NCI-H345 treated with DMSO at 0.1 percent for 48 hours (cell line): ENCODE measurements around the gene PLEKHG4B.
"Not testable (repeated sequence)": the region's sequence is repeated elsewhere in the genome, so short reads cannot be mapped to it uniquely, and the experiment has no call there.

Experiments
- DNase-seq: peaks from one replicate; lab custom pipeline; 2025; ENCODE audit not compliant: unreplicated experiment; lab: John Stamatoyannopoulos, UW

Gene PLEKHG4B

DNA sequence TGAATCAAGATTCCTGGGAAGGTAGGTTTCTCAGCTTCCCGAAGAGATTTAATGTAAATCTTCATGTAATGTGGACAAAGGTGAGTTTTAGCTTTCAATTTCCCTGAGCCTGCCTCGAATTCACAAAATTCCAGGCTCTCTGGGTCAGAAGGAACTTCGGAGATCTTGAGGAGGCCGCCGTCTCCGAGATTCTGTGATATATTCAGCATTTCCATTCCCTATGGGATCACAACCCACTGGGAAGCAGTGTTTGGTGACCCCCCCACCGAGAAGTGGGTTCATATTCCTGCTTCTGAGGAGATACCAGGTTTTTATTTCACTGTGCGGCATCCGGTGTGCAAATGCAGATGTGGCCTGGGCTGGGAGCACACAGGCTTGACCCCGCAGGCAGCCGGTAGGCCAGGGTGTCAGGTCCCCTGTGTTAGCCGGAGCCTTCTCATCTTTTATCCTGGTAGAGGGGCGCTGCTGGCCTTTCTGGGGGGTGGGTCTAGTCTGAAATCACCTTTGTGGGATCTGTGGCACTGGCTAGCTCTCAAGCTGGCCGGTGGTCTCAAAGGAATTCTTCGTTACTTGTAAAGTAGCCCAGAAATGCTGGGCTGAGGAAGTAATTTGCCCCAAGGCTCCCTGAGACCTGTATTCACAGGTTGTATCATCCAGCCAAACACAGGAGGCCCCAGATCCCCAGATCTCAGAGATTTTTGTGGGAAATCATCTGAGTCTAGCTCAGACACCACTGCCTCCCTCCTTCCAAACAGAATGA is 1.4 kb downstream of the PLEKHG4B start:
- no peak for DNase-seq

DNA sequence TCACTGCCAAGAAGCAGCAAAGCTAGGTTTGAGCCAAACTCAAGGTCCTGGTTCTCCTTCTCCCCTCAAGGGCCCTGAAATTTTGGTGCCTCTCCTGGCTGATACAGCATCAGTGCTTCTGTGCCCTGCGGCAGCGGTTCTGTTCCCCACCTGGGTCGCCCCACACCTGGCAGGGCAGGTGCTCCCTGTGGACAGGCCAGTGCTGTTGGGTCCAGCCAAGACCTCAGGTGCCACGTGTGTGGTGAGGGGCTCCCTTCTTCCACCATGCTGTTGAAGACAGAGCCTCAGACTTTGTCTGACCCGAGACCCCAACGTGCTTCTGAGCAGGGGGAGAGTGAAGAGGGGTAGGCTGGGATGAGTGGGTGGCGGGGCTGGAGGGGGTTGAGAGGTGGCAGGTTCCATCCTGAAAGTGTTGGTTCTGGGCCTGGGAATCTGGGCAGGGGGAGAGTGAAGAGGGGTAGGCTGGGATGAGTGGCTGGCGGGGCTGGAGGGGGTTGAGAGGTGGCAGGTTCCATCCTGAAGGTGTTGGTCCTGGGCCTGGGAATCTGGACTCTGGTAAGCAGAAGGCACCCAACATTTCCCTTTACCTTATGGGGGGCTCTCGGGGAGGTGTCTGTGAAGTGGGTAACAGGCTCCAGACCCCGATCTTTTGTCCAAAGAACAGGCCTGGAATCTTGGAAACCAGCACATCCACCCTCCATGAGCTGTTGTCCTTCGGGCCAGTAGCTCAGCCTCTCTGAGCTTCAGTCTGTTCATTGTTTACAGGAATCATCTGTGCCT is 2.3 kb downstream of the PLEKHG4B start:
- DNase-seq, result no peak

DNA sequence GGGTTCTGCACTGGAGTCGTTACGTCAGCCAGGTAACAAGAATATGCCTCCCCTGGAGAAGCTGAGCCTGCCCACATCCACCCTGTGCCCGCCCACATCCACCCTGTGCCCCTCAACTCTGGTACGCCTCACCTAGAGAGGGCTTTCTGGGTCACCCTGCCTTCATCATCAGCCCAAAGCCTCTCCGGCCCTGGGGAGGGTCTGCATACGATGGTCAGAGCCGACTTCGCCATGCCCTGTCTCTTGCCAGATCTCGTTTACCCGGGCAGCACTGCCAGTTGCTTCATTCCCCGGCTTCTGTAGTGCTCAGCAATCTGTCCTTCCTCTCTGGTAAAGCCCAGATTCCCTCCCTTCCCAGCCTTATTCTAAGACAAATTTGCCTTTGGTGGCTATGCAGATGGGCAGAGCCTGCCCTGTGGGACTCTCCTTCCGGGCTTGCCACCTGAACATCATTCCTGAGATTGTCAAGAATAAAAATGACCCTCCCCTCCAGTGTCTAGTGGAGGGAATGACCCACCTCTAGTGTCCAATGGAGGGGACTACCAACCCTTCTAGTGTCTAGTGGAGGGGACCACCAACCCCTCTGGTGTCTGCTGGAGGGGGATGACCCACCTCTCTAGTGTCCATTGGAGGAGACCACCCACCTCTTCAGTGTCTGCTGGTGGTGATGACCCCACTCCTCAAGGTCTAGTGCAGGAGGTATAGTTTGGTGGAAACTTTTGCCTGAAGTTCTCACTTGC is 3.4 kb downstream of the PLEKHG4B start:
- DNase-seq, result no peak

DNA sequence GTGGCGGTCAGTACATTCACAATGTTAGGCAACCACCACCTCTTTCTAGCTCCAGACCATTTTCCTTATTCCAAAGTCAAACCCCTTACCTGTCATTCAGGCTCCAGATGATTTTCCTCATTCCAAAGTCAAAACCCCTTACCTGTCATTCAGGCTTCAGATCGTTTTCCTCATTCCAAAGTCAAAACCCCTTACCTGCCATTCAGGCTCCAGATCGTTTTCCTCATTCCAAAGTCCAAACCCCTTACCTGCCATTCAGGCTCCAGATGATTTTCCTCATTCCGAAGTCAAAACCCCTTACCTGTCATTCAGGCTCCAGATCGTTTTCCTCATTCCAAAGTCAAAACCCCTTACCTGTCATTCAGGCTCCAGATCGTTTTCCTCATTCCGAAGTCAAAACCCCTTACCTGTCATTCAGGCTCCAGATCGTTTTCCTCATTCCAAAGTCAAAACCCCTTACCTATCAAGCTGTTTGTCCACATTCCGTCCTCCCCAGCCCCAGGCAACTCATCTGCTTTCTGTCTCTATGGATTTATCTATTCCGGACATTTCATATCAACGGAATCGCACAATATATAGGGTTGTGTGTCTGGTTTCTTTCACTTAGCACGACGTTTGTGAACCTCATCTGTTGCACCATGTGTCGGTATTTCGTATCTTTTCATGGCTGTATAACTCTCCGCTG is 5.2 kb downstream of the PLEKHG4B start:
- DNase-seq, result no peak

DNA sequence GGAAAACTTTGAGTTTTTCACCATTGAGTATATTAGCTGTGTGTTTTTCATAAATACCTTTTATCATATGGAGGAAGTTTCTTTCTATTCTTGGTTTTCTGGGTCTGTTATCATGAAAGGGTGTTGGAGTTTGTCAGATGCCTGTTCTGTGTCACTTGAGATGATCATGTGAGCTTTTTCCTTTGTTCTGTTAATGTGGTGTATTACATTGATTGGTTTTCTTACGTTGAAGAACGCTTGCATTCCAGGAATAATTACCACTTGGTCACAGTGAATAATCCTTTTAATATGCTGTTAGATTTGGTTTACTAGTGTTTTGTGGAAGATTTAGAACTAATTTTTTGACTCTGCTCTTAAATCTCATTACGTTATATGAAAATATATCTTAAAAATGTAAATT is 7.8 kb downstream of the PLEKHG4B start:
- DNase-seq, result peak; percentile 28

DNA sequence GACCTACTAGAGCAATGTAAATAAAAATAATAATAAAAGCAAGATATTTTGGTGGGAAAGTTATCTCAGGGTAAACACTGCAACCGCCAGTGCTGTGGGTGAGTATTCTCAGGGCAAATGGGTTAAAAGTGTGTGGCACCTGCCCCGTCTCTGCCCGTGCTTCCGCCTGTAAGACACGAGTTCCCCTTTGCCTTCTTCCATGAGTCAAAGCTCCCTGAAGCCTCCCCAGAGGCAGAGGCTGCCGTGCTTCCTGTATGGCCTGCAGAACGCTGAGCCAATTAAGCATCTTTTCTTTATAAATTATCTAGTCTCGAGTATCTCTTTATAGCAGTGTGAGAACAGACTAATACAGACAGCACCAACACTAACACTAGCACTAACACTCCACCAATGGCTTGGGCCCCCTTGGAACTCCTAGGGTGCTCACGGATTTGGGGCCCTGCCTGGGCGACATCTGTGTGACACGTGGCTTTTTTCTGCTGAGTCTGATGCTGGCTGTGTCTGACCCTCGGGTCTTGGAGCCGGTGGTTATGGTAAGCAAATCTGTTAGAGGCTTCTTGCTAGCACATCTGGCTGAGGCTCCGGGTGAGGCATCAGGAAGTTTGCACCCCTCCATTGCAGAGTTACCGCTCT is 10.6 kb downstream of the PLEKHG4B start:
- DNase-seq, result no peak

DNA sequence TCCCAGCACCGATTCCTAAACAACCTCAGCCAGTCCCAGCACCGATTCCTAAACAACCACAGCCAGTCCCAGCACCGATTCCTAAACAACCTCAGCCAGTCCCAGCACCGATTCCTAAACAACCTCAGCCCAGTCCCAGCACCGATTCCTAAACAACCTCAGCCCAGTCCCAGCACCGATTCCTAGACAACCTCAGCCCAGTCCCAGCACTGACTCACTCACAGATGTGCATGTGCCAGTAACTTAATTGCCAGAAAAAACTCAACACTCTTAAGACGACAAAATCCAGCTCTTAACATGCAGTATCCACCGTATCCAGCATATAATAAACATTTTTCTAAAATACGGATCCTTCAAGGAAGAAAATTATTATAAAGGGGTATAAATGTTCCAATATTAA is 12.1 kb downstream of the PLEKHG4B start:
- DNase-seq, result not testable (repeated sequence)

DNA sequence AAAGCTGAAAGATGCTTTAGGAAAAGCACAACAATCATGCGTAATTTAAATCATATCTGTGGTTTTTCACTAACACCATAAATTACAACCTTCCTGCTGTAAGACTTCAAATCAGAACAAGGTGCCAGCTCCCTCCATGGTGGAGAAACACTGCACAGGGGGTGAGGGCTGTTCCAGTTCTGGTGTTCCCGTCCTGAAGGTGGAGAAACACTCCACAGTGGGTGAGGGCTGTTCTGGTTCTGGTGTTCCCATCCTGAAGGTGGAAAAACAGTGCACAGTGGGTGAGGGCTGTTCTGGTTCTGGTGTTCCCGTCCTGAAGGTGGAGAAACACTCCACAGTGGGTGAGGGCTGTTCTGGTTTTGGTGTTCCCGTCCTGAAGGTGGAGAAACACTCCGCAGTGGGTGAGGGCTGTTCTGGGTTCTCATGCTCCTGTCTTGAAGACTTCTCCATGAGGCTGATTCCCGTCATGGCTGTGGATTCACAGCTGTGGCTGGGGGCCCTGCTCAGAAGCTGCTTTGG is 12.9 kb downstream of the PLEKHG4B start:
- DNase-seq, result no peak

DNA sequence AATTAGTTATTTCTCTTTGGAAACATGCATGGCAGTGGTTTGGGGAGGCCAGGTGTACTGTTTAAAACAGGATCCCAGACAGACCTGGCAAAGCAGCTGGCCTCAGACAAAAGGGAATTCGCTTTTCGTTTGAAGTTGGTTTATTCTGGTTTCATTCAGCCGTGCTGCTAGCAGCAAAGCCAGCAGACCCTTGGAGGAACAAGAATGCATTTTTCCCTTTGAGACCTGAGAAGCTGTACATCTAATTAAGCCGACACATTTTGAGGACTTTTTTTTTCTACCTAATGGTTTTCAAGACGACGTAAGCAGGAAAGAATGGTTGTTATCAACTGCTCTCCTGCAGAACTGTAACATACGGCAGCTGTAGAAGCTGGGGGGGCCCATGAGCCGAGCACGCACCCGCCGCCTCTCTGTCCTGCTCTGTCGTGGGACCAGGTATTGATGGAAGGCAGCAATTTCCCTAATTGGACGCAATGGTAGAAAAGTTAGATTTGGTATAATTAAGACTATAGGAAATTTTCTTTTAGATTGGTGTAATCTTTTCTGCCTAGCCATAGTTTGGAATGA is 13.6 kb downstream of the PLEKHG4B start:
- DNase-seq, result peak; percentile 69

DNA sequence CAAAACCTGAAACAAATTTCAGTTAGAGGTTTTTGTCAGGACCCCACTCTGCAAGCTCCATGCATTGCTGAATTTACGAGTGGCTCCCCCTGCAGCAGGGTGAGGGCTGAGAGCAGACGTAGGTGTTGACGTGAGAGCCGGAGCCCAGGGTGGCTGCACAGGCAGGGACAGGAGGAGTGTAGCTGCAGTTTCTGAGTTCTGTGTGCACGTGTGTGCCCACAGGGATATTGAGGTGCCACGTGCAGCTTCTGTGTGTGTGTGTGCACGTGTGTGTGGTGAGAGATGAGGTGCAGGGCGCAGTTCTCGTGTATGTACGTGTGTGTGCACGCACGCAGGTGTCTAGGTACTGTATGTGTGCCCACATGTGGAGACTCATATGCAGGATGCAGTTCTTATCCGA is 14.6 kb downstream of the PLEKHG4B start:
- DNase-seq, result peak; percentile 72

DNA sequence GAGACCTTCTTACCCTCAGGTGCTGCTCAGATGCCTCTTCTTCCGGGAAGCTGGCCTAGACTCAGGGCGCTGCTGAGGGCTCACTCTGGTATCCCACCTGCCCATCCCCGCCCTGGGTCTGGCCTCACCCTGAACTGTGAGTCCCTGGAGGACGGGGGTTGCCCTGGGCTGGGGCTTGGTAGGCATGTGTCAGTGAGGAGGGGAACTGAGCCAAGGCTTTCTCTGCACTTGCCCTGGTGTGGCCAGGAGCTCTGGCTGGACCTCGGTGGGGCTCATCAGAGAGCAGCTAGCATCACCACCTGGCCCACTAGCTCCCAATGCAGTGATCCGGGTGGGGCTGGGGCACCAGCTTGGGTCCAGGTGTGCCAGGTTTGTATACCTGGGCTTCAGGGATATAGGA is 15.6 kb downstream of the PLEKHG4B start:
- no peak for DNase-seq

DNA sequence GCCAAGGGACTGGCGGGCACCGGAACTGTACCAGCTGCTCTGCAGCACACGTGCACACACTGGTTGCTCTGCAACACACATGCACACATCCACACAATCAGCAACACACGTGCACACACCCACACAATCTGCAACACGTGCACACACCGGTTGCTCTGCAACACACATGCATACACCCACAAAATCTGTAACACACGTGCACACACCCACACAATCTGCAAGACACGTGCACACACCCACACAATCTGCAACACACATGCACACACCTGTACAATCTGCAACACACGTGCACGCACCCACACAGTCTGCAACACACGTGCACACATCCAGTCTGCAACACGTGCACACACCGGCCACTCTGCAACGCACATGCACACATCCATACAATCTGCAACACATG is 17.9 kb downstream of the PLEKHG4B start:
- DNase-seq, result no peak

DNA sequence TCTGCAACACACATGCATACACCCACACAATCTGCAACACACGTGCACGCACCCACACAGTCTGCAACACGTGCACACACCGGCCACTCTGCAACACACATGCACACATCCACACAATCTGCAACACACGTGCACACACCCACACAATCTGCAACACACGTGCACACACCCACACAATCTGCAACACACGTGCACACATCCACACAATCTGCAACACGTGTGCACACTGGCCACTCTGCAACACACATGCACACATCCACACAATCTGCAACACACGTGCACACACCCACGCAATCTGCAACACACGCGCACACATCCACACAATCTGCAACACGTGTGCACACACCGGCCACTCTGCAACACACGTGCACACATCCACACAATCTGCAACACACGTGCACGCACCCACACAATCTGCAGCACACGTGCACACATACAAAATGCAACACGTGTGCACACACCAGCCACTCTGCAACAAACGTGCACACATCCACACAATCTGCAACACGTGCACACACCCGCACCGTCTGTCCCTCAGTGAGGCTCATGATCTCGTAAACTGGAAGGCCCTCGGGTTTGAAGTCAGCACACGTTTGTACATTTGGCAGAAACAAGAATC is 18.4 kb downstream of the PLEKHG4B start:
- no peak for DNase-seq

DNA sequence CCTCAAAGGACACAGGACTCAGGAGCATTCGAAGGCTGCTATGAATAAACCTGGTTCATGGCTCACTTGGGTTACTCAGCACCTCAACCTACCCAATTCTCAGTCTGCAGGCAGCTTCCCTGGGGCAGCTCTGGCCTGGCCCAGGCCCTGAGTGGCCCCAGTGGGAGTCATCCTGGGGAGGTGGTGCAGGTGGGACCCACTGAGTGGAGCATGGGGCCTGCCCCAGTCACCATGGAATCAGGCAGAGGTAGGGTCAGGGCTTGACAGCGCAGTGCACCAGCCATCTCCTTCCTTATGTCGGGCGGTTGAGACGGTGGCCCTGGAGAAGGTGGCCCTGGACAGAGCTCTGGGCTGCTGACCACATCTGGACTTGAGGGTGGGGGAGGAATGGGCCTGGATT is 19.2 kb downstream of the PLEKHG4B start:
- no peak for DNase-seq

DNA sequence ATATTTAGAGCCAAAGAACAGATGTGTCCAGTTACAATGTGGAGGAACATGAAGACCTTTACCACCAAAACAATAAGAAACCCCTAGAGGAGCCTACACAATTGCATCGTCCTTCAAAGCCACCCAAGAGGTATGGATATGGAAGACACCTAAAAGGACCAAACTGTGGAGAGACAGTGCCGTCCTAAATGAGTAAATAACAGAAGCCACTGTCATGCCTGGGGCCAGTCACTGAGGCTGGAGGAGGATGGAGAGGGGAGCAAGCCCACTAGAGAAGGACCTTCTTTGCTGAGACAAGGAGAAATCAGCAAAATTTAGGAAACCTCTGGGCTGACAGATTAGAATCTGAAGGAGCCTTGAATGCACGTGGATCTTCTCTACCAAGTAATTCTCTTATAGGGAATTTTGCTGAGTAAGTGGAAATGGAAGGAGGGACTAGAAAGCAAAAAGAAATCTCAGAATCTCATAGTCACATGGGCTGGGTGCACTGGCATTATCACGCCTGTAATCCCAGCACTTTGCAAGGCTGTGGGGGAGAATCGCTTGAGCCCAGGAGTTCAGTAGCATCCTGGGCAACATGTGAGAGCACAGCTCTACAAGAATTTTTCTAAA is 27.6 kb downstream of the PLEKHG4B start:
- no peak for DNase-seq

DNA sequence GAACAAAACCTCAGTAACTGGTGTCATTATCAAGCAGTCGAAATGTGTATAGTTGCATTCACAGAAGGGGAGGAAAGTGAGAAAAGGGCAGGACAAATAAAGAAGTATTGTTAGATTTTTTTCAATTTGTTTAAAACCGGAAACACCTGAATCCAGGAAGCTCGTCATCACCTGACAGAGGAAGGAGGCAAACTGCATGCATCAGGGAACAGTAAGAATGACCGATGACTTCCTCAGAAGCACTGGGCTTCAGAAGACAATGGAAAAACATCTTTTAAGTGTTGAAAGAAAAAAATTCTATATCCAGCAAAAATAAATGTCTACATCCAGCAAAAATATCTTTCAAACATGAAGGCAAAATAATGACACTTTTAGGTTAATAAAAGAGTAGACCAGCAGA is 29.5 kb downstream of the PLEKHG4B start:
- no peak for DNase-seq

DNA sequence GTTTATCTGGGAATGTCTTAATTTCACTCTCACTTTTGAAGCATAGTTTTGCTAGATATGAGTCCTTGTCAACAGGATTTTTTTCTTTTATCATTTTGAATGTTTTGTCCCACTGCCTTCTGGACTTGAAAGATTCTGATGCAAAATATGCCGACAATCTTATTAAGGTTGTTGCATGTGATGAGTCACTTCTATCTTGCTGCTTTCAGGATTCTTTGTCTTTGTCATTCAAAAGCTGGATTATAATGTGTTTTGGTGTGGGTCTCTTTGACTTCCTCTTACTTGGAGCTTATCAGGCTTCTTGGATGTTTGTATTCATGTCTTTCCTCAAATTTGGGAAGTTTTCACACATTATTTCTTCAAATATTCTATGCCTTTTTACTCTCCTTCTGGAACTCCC is 33.8 kb downstream of the PLEKHG4B start:
- DNase-seq, result no peak

DNA sequence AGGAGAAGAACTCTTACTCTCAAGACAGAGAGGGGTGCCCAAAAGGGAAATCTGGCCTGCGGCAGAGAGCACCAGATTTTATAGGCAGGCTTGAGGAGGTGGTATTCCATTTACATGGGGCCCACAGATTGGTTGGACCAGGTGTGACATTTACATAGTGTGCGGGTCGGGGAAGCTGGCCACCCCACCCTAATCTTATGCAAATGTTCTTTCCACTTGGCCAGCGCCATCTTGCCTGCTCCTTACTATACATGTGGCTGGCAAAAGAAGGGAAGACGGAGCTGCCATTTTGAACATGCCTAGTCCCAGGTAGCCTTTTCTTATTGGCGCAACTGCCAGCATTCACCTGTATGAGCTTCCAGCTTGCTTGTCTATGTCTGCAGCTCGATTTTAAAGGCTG is 34.8 kb downstream of the PLEKHG4B start:
- DNase-seq, result no peak

DNA sequence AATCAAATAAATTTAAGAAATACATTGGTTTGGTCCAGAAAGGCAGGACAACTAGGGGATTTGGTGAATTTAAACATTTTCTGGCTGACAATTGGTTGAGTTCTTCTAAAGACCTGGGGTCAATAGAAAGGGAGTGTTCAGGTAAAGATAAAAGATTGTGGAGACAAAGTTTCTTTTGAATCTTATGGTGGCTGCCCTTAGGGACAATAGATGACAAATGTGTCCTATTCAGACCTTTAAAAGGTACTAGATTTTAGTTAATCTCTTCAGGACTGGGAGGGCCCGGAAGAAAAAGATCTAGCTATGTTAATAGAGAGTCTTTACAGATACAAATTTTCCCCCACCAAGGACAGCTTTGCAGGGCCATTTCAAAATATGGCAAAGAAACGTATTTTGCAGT is 35.9 kb downstream of the PLEKHG4B start:
- no peak for DNase-seq
